ENCODE results near the gene SULT1C4.

- TF ChIP-seq REST (IDR thresholded peaks at IDR 0.05; ENCODE audit: insufficient read depth in 1 of 2, low read depth in 2 of 2, low read length in 2 of 2) (no peak), POLR2AphosphoS5 (IDR thresholded peaks at IDR 0.05; ENCODE audit: low read depth, low read length) (no peak)
Measured at GRCh38 chr2:108393197-108393596, 15.4 kb downstream of the SULT1C4 start.

All from PFSK-1 (cell line).